Right lobe of liver (tissue), 6 donors: ENCODE measurements around the gene USP9X. TPM values are rescaled to one million over a fixed set of nuclear protein-coding genes. Genes with fewer than 3 reads are reported as not detected.
A peak's percentile ranks its signal among the peaks of the same experiment; 100 is the strongest.

Experiments used
- ATAC-seq, 4 donors: fragments of 200-7000 bp; cut with Tn5 transposase; one replicate each; pipeline ENCODE4 v1.9.1; 2020; ENCODE audit warnings: mild to moderate bottlenecking in 4 of 4, moderate library complexity in 4 of 4
- DNase-seq, 3 donors: peaks; one replicate each; pipeline ENCODE4 v3.0.0-alpha.2; 2020
- H3K27ac ChIP-seq, 3 donors: fragments of 200-600 bp; one replicate each; pipeline ENCODE4 v1.8.0; 2022
- H3K27me3 ChIP-seq, 2 donors: fragments of 200-600 bp; one replicate each; pipeline ENCODE4 v1.8.0; 2022
- H3K36me3 ChIP-seq, 4 donors: fragments of 200-600 bp; sonication (generic) in 1 of 4; one replicate each; pipeline versions ENCODE4 v1.5.1 to v1.8.0; 2017 to 2022; ENCODE audit warnings: control low read depth in 1 of 4
- H3K4me1 ChIP-seq, 4 donors: fragments of 200-600 bp; sonication (generic) in 1 of 4; one replicate each; pipeline versions ENCODE4 v1.5.1 to v1.8.0; 2017 to 2022; ENCODE audit warnings: control low read depth in 1 of 4
- H3K4me3 ChIP-seq, 3 donors: fragments of 200-600 bp; one replicate each; pipeline ENCODE4 v1.8.0; 2022
- H3K9me3 ChIP-seq, 4 donors: fragments of 200-600 bp; sonication (generic) in 1 of 4; one replicate each; pipeline versions ENCODE4 v1.5.1 to v1.8.0; 2017 to 2022; ENCODE audit warnings: control low read depth in 1 of 4
- CTCF ChIP-seq, 4 donors: fragments of 200-600 bp in 3 of 4; fragments of 450-650 bp in 1 of 4; IDR thresholded peaks; one replicate each; pipeline versions ENCODE4 v1.5.1 to v1.8.0; 2016 to 2022; ENCODE audit warnings: antibody characterized with exemption in 4 of 4, mild to moderate bottlenecking in 2 of 4
- POLR2A ChIP-seq: fragments of 450-650 bp; IDR thresholded peaks from one replicate; pipeline ENCODE4 v1.6.1; 2017; ENCODE audit warnings: antibody characterized with exemption, mild to moderate bottlenecking
- WGBS: methylation state at CpG from one replicate; pipeline ENCODE4 v1.1.6; 2018; ENCODE audit warnings: low coverage, low lambda C conversion rate; ENCODE audit not compliant: insufficient coverage; ENCODE audit errors: missing lambda C conversion rate; 5-methylcytosine and 5-hydroxymethylcytosine counted together
- intact Hi-C, 2 donors: fragments of 100-400 bp; cut with DNase I; formaldehyde crosslinking; loops; one replicate each; pipeline versions ENCODE4 v1.11.2 to v1.14.1; 2022
- total RNA-seq, 6 experiments: library from RNA; depleted of rRNA in 2 of 6; stranded (reverse); fragments of >200 nt in 2 of 6; fragmentation: NEBNext Ultra II Directional in 3 of 6; extraction: Animal tissue kit (Norgen Biotek cat#: 25700) in 3 of 6; gene quantifications; one replicate each; pipeline versions ENCODE4 v1.1.0 to v1.2.4, GENCODE V29; 2016 to 2023
- donor health status: DM: no; HTN: yes; CAD: no.
- donor health status: DM: no; HTN: no; CAD: no.
- donor health status: DM: no; HTN: no; CAD: no.
- donor health status: DM: no; HTN: yes; CAD: no.
- donor health status: DM: no; HTN: yes; CAD: no.

The USP9X gene
- total RNA-seq, 6 experiments from 2014 or later, result 53.5 to 76.2 (median 63.1) TPM

- H3K9me3 ChIP-seq, result no peaks in the 10 kb centered on the region
- ATAC-seq (no peak), DNase-seq (no peak)
- TF ChIP-seq POLR2A, result no peak
- no peak for TF ChIP-seq CTCF (IDR thresholded peaks at IDR 0.05)
- H3K36me3 ChIP-seq, result no peaks in the 10 kb centered on the region
- peak overlapping the region; percentile 99 for H3K27ac ChIP-seq
- intact Hi-C loops, result no loop called here
- H3K4me1 ChIP-seq, result peaks cover 0 to 28% (median 9%) of the 10 kb centered on the region in 4 donors
- H3K4me3 ChIP-seq, result peak overlapping the region; percentile 79 to 87 (median 81)
- 12% methylated on average over 6 of the region's 6 CpGs for WGBS
- no peaks in the 10 kb centered on the region for H3K27me3 ChIP-seq
Observed at GRCh38 chrX:41087201-41087600, 2.0 kb downstream of the USP9X start.

- intact Hi-C loops, result no loop called here
- DNase-seq (no peak), ATAC-seq (peak in 2 of 4 donors; percentile 16 to 24)
- Histone ChIP-seq H3K4me3 (no peak overlapping the region), H3K4me1 (peaks cover 0 to 50% (median 5%) of the 10 kb centered on the region in 4 donors), H3K27me3 (no peaks in the 10 kb centered on the region), H3K36me3 (no peaks in the 10 kb centered on the region), H3K27ac (peak overlapping the region; percentile 11 to 56 (median 33)), H3K9me3 (no peaks in the 10 kb centered on the region)
- TF ChIP-seq CTCF (IDR thresholded peaks at IDR 0.05) (no peak), POLR2A (no peak)
- WGBS, result 37% methylated on average over 5 of the region's 5 CpGs
Observed at GRCh38 chrX:41090568-41091238, 5.5 kb downstream of the USP9X start.

- H3K4me1 ChIP-seq, result peaks cover 0 to 62% (median 5%) of the 10 kb centered on the region in 4 donors
- H3K27me3 ChIP-seq, result no peaks in the 10 kb centered on the region
- H3K4me3 ChIP-seq, result no peak overlapping the region
- DNase-seq (no peak), ATAC-seq (no peak)
- H3K9me3 ChIP-seq, result no peaks in the 10 kb centered on the region
- intact Hi-C loops, result no loop called here
- no peak overlapping the region for H3K27ac ChIP-seq
- TF ChIP-seq CTCF (IDR thresholded peaks at IDR 0.05) (no peak), POLR2A (no peak)
- no peaks in the 10 kb centered on the region for H3K36me3 ChIP-seq
- 56% methylated on average over 5 of the region's 6 CpGs for WGBS
Observed at GRCh38 chrX:41092776-41093175, 7.5 kb downstream of the USP9X start.

- no peaks in the 10 kb centered on the region for H3K27me3 ChIP-seq
- 17% methylated on average over 1 of the region's 1 CpG for WGBS
- H3K27ac ChIP-seq, result no peak overlapping the region
- H3K9me3 ChIP-seq, result no peaks in the 10 kb centered on the region
- no peaks in the 10 kb centered on the region for H3K36me3 ChIP-seq
- no peak for ATAC-seq
- H3K4me3 ChIP-seq, result no peak overlapping the region
- TF ChIP-seq CTCF (IDR thresholded peaks at IDR 0.05) (no peak), POLR2A (no peak)
- peaks cover 0 to 48% (median 1%) of the 10 kb centered on the region in 4 donors for H3K4me1 ChIP-seq
- no peak for DNase-seq
- intact Hi-C loops, result no loop called here
Observed at GRCh38 chrX:41095174-41095573, 9.9 kb downstream of the USP9X start.
